ENCODE measurements around the gene SUOX.

- no peak for TF ChIP-seq HDGF (IDR thresholded peaks at IDR 0.05; ENCODE audit: borderline replicate concordance)
- TF ChIP-seq LEF1 (IDR thresholded peaks at IDR 0.05; ENCODE audit: borderline replicate concordance), result no peak
- no peak for TF ChIP-seq ARNT (IDR thresholded peaks at IDR 0.05)
- no peak for TF ChIP-seq FOXK2 (IDR thresholded peaks at IDR 0.05)
- TF ChIP-seq BHLHE40 (IDR thresholded peaks at IDR 0.05; ENCODE audit: borderline replicate concordance), result no peak
- TF ChIP-seq ELF4 (IDR thresholded peaks at IDR 0.05), result no peak
Observed at GRCh38 chr12:55957106-55957859, 39.8 kb upstream of the SUOX start.
